Measurements from ENCODE around the gene LARGE1.

Gene LARGE1

GRCh38 chr22:33227791-33228190, 692.5 kb downstream of the LARGE1 start:
- DNase-seq (ENCODE audit: low spot score), result no peak

- DNase-seq (ENCODE audit: low spot score), result no peak
These were observed 695.4 kb downstream of the LARGE1 start for GRCh38 chr22:33224841-33225240.
